ENCODE results near the gene TUB.

DNA sequence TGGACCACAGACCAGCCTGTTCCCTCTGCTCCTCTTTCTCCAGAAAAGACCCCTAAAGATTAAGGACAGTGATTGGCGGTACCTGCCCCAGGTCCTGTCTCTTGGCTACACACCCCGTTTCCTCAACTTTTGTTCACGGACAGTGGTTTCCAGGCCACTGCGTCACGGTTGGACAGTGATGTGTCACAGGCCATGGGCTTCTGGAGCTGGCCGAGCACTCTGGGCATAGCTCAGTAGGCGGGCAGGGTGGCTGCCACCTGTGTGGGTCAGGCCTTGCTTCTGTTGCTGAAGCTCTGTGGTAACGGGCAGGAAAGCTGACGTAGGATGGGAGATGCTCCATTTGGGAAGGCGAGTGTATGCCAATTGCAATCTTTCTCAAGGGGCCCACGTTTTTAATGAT is 13.6 kb downstream of the TUB start:
- TF ChIP-seq CTCF (tag by site-specific recombination; IDR thresholded peaks at IDR 0.05) (no peak), ZNF521 (tag by site-specific recombination; IDR thresholded peaks at IDR 0.05) (no peak), KLF7 (tag by site-specific recombination; IDR thresholded peaks at IDR 0.05; ENCODE audit: borderline replicate concordance) (no peak), YY2 (tag by site-specific recombination; IDR thresholded peaks at IDR 0.05) (no peak)
